Activated CD8-positive, alpha-beta memory T cell treated with anti-CD3 and anti-CD28 coated beads, Interleukin-2, amount 50 U/mL, for 24 hours (primary cell): ENCODE data around the gene CSTPP1.
"Not testable (repeated sequence)": the region's sequence is repeated elsewhere in the genome, so short reads cannot be mapped to it uniquely, and the experiment has no call there.

Source experiments
- DNase-seq: peaks from one replicate; pipeline ENCODE4 v3.0.0-alpha.2; 2020; ENCODE audit errors: extremely low read depth

The CSTPP1 gene

DNA sequence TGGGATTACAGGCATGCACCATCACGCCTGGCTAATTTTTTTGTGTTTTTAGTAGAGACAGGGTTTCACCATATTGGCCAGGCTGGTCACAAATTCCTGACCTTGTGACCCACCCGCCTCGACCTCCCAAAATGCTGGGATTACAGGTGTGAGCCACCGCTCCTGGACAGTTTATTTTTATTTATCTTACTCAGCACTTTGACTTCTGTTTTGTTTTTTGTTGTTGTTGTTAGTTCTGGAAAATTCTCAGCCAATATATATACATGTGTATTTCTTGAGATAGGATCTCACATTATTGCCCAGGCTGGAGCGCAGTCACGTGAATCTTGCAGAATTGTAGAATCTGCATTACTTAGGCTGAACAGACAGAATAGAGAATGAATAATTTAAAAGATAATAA, 107.6 kb downstream of the CSTPP1 start:
- no peak for DNase-seq

DNA sequence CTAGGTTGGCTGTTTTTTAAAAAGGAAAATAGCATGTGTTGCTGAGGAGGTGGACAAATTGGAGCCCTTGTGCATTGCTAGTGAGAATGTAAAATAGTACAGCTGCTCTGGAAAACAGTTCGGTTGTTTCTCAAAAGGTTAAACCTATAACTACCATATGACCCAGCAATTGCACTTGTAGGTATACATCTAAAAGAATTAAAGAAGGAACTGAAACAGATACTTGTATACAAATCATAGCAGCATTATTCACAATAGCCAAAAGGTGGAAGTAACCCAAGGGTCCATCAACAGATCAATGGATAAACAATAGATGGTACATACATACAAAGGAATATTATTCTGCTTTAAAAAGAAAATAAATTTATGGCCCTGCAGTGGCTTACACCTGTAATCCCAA, 111.4 kb downstream of the CSTPP1 start:
- DNase-seq, result no peak

DNA sequence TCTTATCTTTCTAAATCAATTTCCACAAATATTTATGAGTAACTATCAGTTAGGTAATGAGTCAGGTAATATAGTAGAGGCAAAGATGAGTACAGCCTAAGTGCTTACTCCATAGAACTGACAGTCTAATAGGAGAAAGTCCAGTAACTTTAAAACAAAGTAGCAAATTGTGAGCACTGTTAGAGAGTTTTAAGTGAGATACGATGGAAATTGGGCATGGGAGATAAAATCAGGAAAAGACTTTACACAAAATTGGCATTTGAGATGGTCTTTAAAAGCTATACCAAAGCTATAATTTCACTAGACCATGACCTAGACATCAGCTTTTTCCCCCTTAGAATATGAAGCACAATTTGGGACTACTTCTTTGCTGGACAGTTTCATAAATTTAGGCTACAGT, 113.7 kb downstream of the CSTPP1 start:
- DNase-seq, result no peak

DNA sequence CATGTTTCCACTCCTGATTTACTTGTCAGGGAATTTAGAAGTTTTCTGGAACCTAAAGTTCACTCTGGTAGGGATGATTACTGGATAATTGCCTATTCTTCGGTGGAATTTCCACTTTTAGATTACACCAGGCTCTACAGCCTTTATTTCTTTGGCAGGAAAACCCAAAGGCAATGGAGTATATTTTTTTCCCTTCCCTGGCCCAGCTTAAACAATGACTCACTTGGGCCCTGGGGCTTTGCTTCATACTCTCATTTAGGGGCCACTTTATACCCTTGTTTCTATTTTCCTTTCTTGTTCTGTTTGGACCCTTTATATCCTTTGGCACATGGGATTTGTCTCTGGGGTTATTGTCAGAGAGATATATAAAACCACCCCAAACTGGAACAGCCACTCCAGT, 114.7 kb downstream of the CSTPP1 start:
- no peak for DNase-seq

DNA sequence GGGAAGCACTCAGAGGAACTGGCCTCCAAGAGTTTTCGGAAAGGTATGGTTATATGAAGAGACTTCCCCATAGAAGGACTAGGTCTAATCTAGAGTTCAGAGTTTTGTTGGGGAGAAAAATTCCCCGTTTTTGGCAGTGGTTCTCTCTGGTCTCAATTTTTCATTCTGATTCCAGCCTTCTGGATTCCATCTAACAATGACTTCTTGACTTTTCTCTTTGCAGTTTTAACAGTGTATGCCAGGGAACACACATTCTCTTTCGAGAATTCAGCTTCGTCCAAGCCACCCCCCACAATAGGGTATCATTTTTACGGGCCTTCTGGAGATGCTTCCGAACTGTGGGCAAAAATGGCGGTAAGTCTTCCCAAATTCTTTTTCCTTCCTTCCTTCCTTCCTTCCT, 115.6 kb downstream of the CSTPP1 start:
- no peak for DNase-seq

DNA sequence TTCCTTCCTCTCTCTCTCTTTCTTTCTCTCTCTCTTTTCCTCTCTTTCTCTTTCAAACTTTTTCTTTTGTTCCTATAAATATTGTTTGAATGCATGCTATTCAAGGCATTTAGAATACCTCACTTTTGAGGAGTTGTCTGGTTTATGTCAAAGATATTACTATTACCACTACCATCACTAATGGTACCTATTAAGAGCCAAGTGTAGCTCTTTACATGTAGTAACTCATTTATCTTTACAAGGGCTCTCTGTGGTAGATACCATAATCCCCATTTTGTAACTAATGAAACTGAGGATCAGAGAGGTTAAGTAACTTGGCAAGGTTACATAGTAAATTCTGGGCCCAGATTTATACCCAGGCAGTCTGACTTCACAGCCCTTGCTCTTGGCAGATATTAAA, 116.0 kb downstream of the CSTPP1 start:
- no peak for DNase-seq

DNA sequence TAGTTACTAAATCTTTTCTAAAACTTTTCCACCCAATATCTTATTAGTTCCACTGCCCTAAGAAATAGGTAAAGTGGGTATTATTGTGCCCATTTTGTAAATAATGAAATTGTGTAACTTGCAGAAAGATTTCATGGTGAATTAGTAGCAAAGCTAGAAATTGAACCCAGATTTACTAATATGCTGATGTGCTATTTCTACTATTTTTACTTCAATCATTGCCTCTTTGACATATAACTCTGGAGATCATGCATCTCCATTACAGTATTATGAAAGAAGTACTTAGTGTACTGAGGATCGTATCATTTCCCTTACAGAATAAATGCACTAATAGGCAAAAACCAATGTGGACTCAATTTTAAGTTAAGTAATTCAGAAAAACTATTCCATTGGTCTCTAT, 119.0 kb downstream of the CSTPP1 start:
- DNase-seq, result no peak

DNA sequence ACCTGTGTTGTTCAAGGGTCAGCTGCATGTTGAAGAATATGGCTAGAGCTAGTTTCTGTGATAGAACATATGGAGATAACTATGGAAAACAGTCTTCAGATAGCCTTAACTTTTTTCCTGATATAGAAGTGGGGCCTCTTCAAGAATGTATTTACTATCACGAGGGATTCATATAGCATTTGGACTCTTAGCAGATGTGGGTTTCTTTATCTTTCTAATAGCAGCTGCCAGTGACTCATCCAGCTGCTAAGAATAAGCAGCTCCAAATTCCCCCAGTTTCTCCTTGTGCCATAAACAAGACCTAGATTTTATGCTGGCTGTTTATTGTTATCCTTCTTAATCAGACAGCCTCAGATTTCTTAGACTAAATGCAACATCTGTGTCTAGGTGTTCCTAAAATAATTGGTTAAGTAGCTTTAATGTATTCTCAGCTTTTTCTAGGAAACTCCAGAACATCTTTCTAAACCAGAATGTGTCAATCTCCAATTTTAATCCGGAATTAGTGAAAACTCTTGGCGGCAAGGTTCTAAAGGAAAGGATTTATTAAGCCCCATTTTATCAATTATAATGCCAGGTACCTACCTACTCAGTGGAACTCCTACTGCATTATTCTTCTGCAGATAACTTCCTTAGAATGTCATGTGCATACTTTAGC, 119.8 kb downstream of the CSTPP1 start:
- DNase-seq, result no peak

DNA sequence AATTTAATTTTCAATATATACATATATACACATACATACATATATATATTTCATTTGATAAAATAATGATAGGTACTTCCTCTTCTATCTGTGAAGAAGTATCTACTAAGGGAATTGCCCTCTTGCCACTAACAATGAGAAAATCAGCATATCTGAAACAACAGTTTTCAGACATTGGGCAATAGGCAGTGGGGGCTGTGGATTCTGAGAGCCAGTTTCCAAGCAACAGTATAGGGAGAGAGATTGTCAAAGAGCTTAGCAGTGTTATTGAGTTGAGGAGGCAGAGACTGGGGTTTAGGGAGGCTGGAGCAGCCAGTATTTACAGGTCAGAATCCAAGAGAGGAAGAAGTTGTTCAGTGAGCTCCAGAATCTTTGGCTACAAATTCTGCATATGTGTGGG, 120.8 kb downstream of the CSTPP1 start:
- no peak for DNase-seq

DNA sequence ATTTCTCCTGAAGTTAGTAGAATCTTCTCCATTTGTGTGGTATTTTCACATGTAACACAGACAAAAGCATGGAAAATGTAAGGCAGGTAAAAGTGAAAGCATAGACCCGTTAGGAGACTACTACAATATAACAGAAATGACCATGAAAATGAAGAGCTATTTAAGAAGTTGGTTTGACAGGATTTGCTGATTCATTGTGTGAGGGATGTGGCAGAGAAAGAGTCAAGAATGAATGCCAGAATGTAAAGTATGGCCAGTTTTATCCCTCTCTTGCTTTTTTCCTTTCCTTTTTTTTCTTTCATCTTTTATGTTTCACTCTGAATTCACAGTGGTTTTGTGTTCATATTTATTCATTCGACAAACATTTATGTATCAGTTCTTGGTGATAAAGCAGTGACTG, 124.2 kb downstream of the CSTPP1 start:
- no peak for DNase-seq

DNA sequence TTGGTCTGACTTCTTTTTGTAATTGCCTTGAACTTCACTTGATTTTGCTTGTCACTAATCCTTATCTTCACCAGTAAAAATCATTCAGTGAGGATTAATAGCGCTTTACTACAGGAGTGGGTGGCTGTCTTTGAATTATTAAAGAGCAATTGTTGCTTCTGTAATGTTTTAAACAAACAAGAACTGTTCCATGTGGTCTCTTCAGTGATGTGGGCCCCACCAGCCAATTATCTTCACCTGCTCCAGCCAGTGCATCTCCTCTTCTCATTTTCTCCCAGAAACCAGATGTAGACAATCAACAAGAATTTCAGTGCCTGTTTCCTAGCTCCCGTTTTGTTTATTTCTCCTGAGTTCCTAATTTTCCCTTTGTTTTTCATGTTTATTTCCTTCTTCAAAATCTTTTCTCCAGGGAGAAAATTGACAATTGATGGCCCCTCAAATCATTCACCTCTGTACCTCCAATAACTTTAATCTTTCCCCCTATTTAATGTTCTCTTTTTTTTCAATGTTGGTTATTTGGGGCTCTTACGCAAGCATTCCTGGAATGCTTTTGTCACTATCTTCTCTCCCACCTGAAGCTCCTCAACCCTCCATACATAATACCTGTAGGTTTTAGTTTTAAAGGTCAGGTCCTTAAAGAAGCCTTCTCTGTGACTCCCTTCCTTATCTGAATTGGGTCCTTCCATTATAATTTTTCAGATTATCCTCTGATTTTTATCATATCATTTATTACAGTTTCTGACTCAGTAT, 125.0 kb downstream of the CSTPP1 start:
- DNase-seq, result no peak

DNA sequence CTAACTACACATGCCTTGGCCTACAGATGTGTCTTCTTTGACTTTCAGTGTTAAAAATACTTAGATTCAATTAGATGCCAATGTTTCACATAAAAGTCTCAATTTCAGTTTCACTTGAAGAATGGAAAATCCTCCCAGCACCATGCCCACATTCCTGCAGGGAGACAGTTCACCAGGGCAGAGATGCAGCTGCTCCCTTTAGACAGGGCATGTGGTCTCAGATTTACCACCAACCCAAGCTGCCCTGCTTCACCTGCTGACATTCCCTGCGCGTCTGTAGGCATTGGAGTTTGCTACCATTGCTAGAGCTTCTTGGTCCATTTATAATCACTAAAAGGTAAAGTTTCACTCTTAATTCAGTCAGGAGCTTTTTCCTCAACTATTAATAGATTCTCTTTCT, 126.2 kb downstream of the CSTPP1 start:
- no peak for DNase-seq

DNA sequence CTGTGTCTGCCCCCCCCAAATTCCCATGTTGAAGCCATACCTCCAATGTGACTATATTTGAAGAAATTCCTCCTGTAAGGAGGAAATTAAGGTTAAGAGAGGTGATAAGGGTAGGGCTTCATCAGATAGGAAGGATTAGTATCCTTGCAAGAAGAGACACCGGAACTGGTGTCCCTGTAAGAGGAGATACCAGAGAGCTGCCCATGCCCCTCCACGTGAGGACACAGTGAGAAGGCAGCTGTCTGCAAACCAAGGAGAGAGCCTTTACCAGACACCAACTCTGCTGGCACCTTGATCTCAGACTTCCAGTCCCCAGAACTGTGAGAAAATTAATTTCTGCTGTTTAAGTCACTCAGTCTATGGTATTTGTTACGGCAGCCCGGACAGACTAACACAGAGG, 130.8 kb downstream of the CSTPP1 start:
- no peak for DNase-seq

DNA sequence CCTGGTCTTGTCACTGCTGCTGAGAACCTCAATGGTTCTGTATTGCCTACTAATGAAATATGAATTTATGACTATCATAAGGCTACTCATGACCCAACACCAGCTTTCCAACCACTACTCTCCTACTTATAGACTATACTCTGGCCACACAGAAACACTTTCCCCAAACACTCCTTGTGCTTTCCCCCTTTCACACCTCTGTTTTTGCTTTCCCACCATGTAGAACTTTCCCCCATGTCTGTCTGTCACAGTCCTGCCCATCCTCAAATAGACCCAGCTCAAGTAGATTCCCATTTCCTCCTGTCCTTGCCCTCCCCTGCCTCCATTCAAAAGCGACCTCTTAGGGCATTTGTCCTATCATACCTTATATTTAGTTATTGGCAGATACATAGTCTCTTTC, 134.2 kb downstream of the CSTPP1 start:
- DNase-seq, result no peak

DNA sequence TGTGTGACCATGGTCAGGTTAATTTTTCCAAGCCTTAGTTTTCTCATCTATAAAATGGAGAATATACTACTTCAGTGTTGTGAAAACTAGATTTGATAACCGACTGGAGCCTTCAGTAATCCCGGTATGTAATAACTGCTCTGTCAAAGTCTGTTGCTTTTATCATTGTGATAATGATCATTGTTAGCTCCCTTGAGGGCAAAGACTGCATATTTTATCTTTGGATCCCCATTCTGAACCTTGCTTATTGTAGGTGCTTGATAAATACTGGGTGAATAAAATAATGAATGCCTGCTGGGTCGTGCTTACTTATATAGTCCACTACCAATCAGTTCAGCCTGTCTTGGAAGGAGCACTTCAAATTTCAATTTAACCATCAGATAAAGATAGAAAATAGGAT, 134.8 kb downstream of the CSTPP1 start:
- no peak for DNase-seq

DNA sequence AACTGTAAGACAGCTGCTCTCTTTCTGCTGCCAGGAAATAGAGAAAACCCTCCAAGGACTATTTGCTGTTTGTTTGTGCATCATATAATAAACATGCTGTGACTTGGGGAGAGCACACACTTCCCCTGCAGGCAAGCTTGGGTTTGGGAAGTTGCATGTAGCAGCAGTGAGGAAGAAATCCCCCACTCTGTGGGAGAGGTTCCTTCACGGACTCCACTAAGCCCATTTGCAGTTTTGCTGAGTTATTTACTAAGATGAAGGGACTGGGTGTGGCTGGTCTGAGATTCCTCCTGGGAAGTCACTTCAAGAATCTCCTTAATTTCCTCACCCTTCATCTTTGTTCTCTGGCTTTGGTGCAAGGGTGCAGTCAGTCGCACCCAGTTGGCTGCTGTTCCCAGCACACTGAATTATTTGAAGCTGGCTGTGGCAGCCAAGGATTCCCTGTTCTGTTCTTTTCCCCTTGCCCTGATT, 135.3 kb downstream of the CSTPP1 start:
- DNase-seq, result no peak

DNA sequence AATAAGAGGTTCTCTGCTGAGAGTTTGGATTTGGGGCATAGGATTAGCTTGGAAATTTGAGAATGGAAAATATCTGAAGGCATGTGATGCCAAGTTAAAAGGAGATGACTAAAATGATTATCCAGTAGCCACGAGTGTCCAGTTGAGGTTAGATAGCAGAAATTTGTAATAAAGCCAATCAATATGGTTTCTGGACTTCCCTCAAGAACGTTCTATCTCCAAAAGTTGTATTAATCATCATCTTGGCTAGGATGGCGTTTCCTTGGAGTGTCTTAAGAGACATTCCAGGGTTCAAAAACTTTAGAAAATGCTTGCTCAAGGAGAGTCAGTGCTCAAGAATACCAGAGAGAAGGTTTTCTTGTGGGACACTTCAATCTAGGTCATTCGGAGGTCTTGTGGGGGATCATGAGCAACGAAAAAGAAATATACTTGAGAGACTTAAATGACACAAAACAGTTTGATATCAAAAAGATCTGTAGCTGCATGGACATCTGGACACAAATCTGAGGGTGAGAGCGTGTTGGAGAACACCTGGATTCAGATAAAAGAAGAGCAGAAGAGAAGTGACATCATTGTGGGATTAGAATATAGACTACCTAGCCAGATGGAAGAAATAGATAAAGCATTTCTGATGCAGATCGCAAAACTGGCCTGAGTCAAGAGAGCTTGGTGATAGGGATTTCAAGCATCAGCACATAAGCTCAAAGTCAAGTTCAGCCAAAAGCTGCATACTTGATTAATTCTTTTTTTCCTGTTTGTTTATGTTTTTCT, 142.4 kb downstream of the CSTPP1 start:
- no peak for DNase-seq

DNA sequence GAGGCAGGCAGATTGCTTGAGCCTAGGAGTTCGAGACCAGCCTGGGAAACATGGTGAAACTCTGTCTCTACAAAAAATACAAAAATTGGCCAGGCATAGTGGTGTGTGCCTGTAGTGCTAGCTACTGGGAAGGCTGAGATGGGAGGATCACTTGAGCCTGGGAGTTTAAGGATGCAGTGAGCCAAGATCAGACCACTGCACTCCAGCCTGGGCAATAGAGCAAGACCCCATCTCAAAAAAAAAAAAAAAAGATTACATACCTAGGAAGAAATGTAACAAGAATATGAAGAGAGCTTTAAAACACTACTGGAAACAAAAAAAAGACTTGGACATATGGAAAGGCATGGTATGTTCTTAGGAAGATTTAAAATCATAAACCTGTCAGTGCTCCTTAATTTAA, 144.2 kb downstream of the CSTPP1 start:
- DNase-seq, result not testable (repeated sequence)

DNA sequence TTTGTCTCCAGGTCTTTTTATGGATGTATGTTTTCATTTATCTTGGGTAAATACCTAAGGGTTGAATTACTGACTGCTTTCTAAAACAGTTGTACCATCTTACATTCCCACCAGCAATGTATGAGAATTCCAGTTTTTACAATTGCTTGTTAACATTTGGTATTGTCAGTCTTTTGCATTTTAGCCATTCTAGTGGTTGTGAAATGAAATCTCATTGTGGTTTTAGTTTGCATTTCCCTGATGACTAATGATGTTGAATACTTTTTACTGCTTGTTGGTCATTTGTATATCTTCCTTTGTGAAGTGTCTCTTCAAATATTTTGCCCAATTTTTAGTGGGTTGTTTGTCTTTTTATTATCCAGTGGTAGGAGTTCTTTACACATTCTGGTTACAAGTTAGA, 147.4 kb downstream of the CSTPP1 start:
- DNase-seq, result no peak

DNA sequence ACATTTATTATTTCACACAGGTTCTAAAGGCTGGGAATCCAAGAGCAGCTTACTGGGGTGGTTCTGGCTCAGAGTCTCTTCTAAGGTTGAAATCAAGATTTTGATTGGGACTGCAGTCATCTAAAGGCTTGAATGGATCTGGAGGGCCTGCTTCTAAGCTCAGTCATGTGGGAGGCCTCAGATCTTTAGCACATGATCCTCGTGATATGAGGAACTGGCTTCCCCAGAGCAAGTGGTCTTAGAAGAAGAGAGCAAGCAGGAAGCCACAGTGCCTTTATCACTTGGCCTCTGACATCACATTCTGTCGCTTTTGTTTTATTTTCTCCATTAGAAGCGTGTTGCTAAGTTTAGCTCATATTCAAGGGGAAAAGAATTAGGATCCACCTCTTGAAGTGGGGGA, 151.2 kb downstream of the CSTPP1 start:
- no peak for DNase-seq

DNA sequence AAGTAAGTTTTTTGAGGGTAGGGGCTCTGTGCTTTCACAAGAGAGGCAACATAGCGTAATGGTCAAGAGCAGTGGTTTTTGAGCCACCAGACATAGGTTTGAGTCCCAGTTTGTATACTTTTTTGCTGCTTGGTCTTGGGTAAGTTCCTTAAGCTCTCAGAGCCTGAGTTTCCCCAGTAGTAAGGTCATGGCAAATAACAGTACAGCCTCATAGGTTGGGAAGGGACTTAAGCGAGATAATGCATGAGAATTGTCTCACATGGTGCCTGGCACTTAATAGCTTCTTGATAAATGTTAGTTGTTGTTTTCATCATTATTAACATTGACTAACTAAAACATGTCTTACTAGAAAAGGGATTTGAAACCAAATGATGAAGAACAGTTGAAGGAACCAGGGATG, 157.0 kb downstream of the CSTPP1 start:
- DNase-seq, result no peak

DNA sequence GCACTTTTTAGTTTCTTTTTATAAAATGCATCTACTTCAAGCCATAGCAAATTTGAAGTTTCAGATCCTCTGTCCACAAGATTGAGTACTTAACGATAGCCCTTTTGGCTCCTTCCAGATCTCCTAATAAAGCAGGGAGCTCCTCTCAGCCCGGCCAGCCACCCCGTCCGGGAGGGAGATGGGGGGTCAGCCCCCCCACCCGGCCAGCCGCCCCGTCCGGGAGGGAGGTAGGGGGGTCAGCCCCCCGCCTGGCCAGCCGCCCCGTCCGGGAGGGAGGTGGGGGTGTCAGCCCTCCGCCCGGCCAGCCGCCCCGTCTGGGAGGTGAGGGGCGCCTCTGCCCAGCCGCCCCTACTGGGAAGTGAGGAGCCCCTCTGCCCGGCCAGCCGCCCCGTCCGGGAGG, 160.3 kb downstream of the CSTPP1 start:
- not testable (repeated sequence) for DNase-seq

DNA sequence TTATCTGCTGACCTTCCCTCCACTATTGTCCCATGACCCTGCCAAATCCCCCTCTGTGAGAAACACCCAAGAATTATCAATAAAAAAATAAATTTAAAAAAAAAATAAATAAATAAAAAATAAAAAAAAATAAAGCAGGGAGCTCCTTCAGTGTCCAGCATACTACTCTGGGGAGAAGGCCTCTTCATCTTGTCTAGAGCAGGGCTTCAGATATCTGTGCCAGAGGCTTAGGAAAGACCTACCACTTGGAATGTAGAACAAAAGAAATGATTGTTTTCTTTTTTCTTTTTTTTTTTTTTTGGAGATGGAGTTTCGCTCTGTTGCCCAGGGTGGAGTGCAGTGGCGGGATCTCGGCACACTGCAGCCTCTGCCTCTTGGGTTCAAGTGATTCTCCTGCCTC, 161.7 kb downstream of the CSTPP1 start:
- DNase-seq, result not testable (repeated sequence)
